Muscle layer of colon (tissue), 2 donors: ENCODE results near the gene RAD21L1.

Experiments used
- H3K27ac ChIP-seq: one replicate; pipeline ENCODE4 v1.7.0; 2013; ENCODE audit warnings: low read depth, mild to moderate bottlenecking, low read length, moderate library complexity
- H3K27me3 ChIP-seq, 2 donors: one replicate each; pipeline ENCODE4 v1.7.0; 2013; ENCODE audit warnings: low read length in 2 of 2, mild to moderate bottlenecking in 2 of 2; ENCODE audit not compliant: insufficient read depth in 2 of 2, control insufficient read depth in 1 of 2
- H3K36me3 ChIP-seq: one replicate; pipeline ENCODE4 v1.7.0; 2013; ENCODE audit warnings: mild to moderate bottlenecking, low read length; ENCODE audit not compliant: insufficient read depth
- H3K4me1 ChIP-seq: one replicate; pipeline ENCODE4 v1.7.0; 2013; ENCODE audit warnings: mild to moderate bottlenecking, low read length; ENCODE audit not compliant: insufficient read depth
- H3K4me3 ChIP-seq, 2 donors: one replicate each; pipeline ENCODE4 v1.7.0; 2013; ENCODE audit warnings: low read length in 2 of 2, low read depth in 1 of 2, mild to moderate bottlenecking in 1 of 2, moderate library complexity in 1 of 2
- H3K9ac ChIP-seq: one replicate; pipeline ENCODE4 v1.7.0; 2013; ENCODE audit warnings: low read length
- H3K9me3 ChIP-seq: one replicate; pipeline ENCODE4 v1.7.0; 2013; ENCODE audit warnings: mild to moderate bottlenecking, low read length
- donor health status: abdominal sarcoma.
- donor health status: Adenocarcinoma of cecum.

RAD21L1 gene

GRCh38 chr20:1186367-1186991, 39.4 kb upstream of the RAD21L1 start:
- Histone ChIP-seq H3K4me3 (no peak overlapping the region), H3K27me3 (peaks cover 3 to 24% of the 10 kb centered on the region in 2 donors), H3K9me3 (no peaks in the 10 kb centered on the region), H3K4me1 (no peaks in the 10 kb centered on the region), H3K27ac (no peak overlapping the region), H3K9ac (no peak overlapping the region), H3K36me3 (no peaks in the 10 kb centered on the region)

GRCh38 chr20:1187605-1188171, 38.2 kb upstream of the RAD21L1 start:
- peaks cover 3 to 24% of the 10 kb centered on the region in 2 donors for H3K27me3 ChIP-seq
- no peak overlapping the region for H3K4me3 ChIP-seq
- no peak overlapping the region for H3K9ac ChIP-seq
- H3K36me3 ChIP-seq = no peaks in the 10 kb centered on the region
- no peak overlapping the region for H3K27ac ChIP-seq
- H3K9me3 ChIP-seq = no peaks in the 10 kb centered on the region
- no peaks in the 10 kb centered on the region for H3K4me1 ChIP-seq

GRCh38 chr20:1188347-1188746, 37.5 kb upstream of the RAD21L1 start:
- no peaks in the 10 kb centered on the region for H3K9me3 ChIP-seq
- H3K36me3 ChIP-seq = no peaks in the 10 kb centered on the region
- peaks cover 3 to 24% of the 10 kb centered on the region in 2 donors for H3K27me3 ChIP-seq
- H3K4me3 ChIP-seq = no peak overlapping the region
- no peaks in the 10 kb centered on the region for H3K4me1 ChIP-seq
- no peak overlapping the region for H3K27ac ChIP-seq
- H3K9ac ChIP-seq = no peak overlapping the region

GRCh38 chr20:1189827-1190226, 36.0 kb upstream of the RAD21L1 start:
- Histone ChIP-seq H3K9me3 (no peaks in the 10 kb centered on the region), H3K27me3 (peaks cover 3 to 14% of the 10 kb centered on the region in 2 donors), H3K4me3 (no peak overlapping the region), H3K9ac (no peak overlapping the region), H3K36me3 (no peaks in the 10 kb centered on the region), H3K4me1 (no peaks in the 10 kb centered on the region), H3K27ac (no peak overlapping the region)

GRCh38 chr20:1190847-1191246, 35.0 kb upstream of the RAD21L1 start:
- H3K27ac ChIP-seq = no peak overlapping the region
- H3K4me1 ChIP-seq = no peaks in the 10 kb centered on the region
- peaks cover 2 to 11% of the 10 kb centered on the region in 2 donors for H3K27me3 ChIP-seq
- H3K9ac ChIP-seq = no peak overlapping the region
- H3K9me3 ChIP-seq = no peaks in the 10 kb centered on the region
- no peaks in the 10 kb centered on the region for H3K36me3 ChIP-seq
- no peak overlapping the region for H3K4me3 ChIP-seq

- Histone ChIP-seq H3K4me1 (no peaks in the 10 kb centered on the region), H3K27ac (no peak overlapping the region), H3K4me3 (no peak overlapping the region)
Observed at GRCh38 chr20:1191299-1191698, 34.5 kb upstream of the RAD21L1 start.

GRCh38 chr20:1195226-1195625, 30.6 kb upstream of the RAD21L1 start:
- Histone ChIP-seq H3K4me1 (no peaks in the 10 kb centered on the region), H3K27me3 (no peaks in the 10 kb centered on the region), H3K4me3 (no peak overlapping the region), H3K9me3 (no peaks in the 10 kb centered on the region), H3K27ac (no peak overlapping the region), H3K36me3 (no peaks in the 10 kb centered on the region), H3K9ac (no peak overlapping the region)

More at GRCh38 chr20:1191299-1191698, 34.5 kb upstream of the RAD21L1 start:
- Histone ChIP-seq H3K9ac (no peak overlapping the region), H3K36me3 (no peaks in the 10 kb centered on the region), H3K27me3 (peaks cover 0 to 6% of the 10 kb centered on the region in 2 donors), H3K9me3 (no peaks in the 10 kb centered on the region)

- H3K9me3 ChIP-seq = no peaks in the 10 kb centered on the region
- H3K27ac ChIP-seq = no peak overlapping the region
- no peaks in the 10 kb centered on the region for H3K36me3 ChIP-seq
- H3K4me1 ChIP-seq = no peaks in the 10 kb centered on the region
- H3K27me3 ChIP-seq = no peaks in the 10 kb centered on the region
- no peak overlapping the region for H3K9ac ChIP-seq
- no peak overlapping the region for H3K4me3 ChIP-seq
Observed at GRCh38 chr20:1196634-1197033, 29.2 kb upstream of the RAD21L1 start.

GRCh38 chr20:1197801-1198200, 28.0 kb upstream of the RAD21L1 start:
- Histone ChIP-seq H3K4me3 (no peak overlapping the region), H3K27ac (no peak overlapping the region), H3K9me3 (no peaks in the 10 kb centered on the region), H3K9ac (no peak overlapping the region), H3K4me1 (no peaks in the 10 kb centered on the region), H3K27me3 (no peaks in the 10 kb centered on the region), H3K36me3 (no peaks in the 10 kb centered on the region)

GRCh38 chr20:1198751-1199150, 27.1 kb upstream of the RAD21L1 start:
- Histone ChIP-seq H3K9me3 (no peaks in the 10 kb centered on the region), H3K4me1 (no peaks in the 10 kb centered on the region), H3K4me3 (no peak overlapping the region), H3K27me3 (no peaks in the 10 kb centered on the region), H3K36me3 (no peaks in the 10 kb centered on the region), H3K9ac (no peak overlapping the region), H3K27ac (no peak overlapping the region)

GRCh38 chr20:1199212-1199873, 26.5 kb upstream of the RAD21L1 start:
- H3K4me1 ChIP-seq = no peaks in the 10 kb centered on the region
- H3K9ac ChIP-seq = no peak overlapping the region
- no peaks in the 10 kb centered on the region for H3K27me3 ChIP-seq
- H3K27ac ChIP-seq = no peak overlapping the region
- no peaks in the 10 kb centered on the region for H3K9me3 ChIP-seq
- H3K36me3 ChIP-seq = no peaks in the 10 kb centered on the region
- no peak overlapping the region for H3K4me3 ChIP-seq
